MM.1S (cell line): ENCODE data around the gene ATXN7L3B.

Experiments
- CTCF ChIP-seq: fragments of 300-600 bp; sonication (generic); IDR thresholded peaks from 2 replicates; pipeline ENCODE4 v1.5.1; 2016; ENCODE audit warnings: antibody characterized with exemption, low read length, mixed read lengths
- EZH2phosphoT487 ChIP-seq: fragments of 300-600 bp; sonication (generic); IDR thresholded peaks from 2 replicates; pipeline ENCODE4 v1.6.1; 2018; ENCODE audit warnings: antibody characterized with exemption, low read length

- TF ChIP-seq CTCF (no peak), EZH2phosphoT487 (no peak)
Measured at GRCh38 chr12:74586251-74586650, 48.6 kb downstream of the ATXN7L3B start.
